ENCODE results near the gene CFAP161.
A peak's percentile ranks its signal among the peaks of the same experiment; 100 is the strongest.

The CFAP161 gene, protein sequence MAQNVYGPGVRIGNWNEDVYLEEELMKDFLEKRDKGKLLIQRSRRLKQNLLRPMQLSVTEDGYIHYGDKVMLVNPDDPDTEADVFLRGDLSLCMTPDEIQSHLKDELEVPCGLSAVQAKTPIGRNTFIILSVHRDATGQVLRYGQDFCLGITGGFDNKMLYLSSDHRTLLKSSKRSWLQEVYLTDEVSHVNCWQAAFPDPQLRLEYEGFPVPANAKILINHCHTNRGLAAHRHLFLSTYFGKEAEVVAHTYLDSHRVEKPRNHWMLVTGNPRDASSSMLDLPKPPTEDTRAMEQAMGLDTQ

GRCh38 chr15:81133782-81134461 lies at the start of gene CFAP161:
CFAP161 (plus strand) TSS chr15:81134270; CDS start chr15:81134330, 60 bp downstream.
- Histone ChIP-seq H3K4me1 (ENCODE audit: control insufficient read depth, insufficient read depth, low read length) (no peaks in the 10 kb centered on the region), H3K9ac (ENCODE audit: low read depth, low read length) (peak within 1 kb of the TSS; percentile 28), H3K4me3 (ENCODE audit: low read depth, low read length) (peak within 1 kb of the TSS; percentile 44), H3K9me3 (ENCODE audit: control insufficient read depth, insufficient read depth, low read length) (no peaks in the 10 kb centered on the region), H3K27me3 (ENCODE audit: control insufficient read depth, insufficient read depth, low read length) (peaks cover 25% of the 10 kb centered on the region), H3K36me3 (ENCODE audit: control insufficient read depth, insufficient read depth, low read length) (no peaks in the 10 kb centered on the region)

DNA sequence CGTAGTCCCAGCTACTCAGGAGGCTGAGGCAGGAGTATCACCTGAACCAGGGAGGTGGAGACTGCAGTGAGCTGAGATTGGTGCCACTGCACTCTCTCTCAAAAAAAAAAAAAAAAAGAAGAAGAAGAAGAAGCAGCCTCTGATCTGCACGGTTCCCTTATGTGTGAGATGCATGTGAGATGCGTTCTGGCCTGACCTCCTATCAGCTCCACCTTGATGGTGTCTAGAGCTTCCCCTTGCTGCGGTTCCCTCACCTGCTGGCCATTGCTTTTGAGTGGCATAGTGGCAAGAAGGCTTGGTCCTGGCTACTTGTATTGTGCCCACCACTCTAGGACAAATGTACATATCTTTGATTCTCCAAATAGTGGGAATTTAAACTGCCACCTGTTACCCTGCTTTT lies 49.4 kb upstream of the CFAP161 start:
- H3K9me3 ChIP-seq (ENCODE audit: control insufficient read depth, insufficient read depth, low read length) = no peaks in the 10 kb centered on the region

DNA sequence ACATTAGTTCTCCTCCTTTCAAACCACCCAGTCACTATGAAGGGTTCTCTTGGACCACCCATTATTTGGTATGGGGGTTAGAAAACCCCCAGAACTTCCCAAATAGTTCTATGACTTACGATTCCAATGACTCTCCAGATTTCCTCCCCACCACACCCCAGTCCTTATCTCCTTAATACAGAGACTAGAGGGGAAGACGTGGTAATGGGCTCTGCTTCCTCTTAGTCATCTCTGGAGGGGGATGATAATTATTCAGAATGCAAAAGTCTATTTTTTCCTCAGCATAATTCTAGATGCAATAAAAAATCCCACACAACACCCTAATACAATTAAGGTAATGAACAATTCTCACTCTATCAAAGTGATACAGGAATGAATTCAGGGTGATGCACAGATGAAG lies 48.9 kb upstream of the CFAP161 start:
- no peaks in the 10 kb centered on the region for H3K9me3 ChIP-seq (ENCODE audit: control insufficient read depth, insufficient read depth, low read length)
- H3K27me3 ChIP-seq (ENCODE audit: control insufficient read depth, insufficient read depth, low read length) = no peaks in the 10 kb centered on the region
- no peak overlapping the region for H3K9ac ChIP-seq (ENCODE audit: low read depth, low read length)
- H3K4me1 ChIP-seq (ENCODE audit: control insufficient read depth, insufficient read depth, low read length) = no peaks in the 10 kb centered on the region
- no peaks in the 10 kb centered on the region for H3K36me3 ChIP-seq (ENCODE audit: control insufficient read depth, insufficient read depth, low read length)
- no peak overlapping the region for H3K4me3 ChIP-seq (ENCODE audit: low read depth, low read length)

More for the DNA sequence above, 49.4 kb upstream of the CFAP161 start:
- H3K9ac ChIP-seq (ENCODE audit: low read depth, low read length) = no peak overlapping the region
- H3K27me3 ChIP-seq (ENCODE audit: control insufficient read depth, insufficient read depth, low read length) = no peaks in the 10 kb centered on the region
- no peaks in the 10 kb centered on the region for H3K36me3 ChIP-seq (ENCODE audit: control insufficient read depth, insufficient read depth, low read length)
- no peaks in the 10 kb centered on the region for H3K4me1 ChIP-seq (ENCODE audit: control insufficient read depth, insufficient read depth, low read length)
- H3K4me3 ChIP-seq (ENCODE audit: low read depth, low read length) = no peak overlapping the region

- Histone ChIP-seq H3K27me3 (ENCODE audit: control insufficient read depth, insufficient read depth, low read length) (no peaks in the 10 kb centered on the region), H3K4me1 (ENCODE audit: control insufficient read depth, insufficient read depth, low read length) (no peaks in the 10 kb centered on the region), H3K36me3 (ENCODE audit: control insufficient read depth, insufficient read depth, low read length) (no peaks in the 10 kb centered on the region), H3K9me3 (ENCODE audit: control insufficient read depth, insufficient read depth, low read length) (no peaks in the 10 kb centered on the region), H3K4me3 (ENCODE audit: low read depth, low read length) (no peak overlapping the region), H3K9ac (ENCODE audit: low read depth, low read length) (no peak overlapping the region)
Observed at GRCh38 chr15:81085898-81086297, 48.2 kb upstream of the CFAP161 start.

GRCh38 chr15:81087066-81087465 lies 47.0 kb upstream of the CFAP161 start:
- H3K4me3 ChIP-seq (ENCODE audit: low read depth, low read length) = no peak overlapping the region
- no peak overlapping the region for H3K9ac ChIP-seq (ENCODE audit: low read depth, low read length)
- H3K27me3 ChIP-seq (ENCODE audit: control insufficient read depth, insufficient read depth, low read length) = no peaks in the 10 kb centered on the region
- H3K9me3 ChIP-seq (ENCODE audit: control insufficient read depth, insufficient read depth, low read length) = no peaks in the 10 kb centered on the region
- H3K36me3 ChIP-seq (ENCODE audit: control insufficient read depth, insufficient read depth, low read length) = no peaks in the 10 kb centered on the region
- H3K4me1 ChIP-seq (ENCODE audit: control insufficient read depth, insufficient read depth, low read length) = no peaks in the 10 kb centered on the region

GRCh38 chr15:81087694-81088093 lies 46.4 kb upstream of the CFAP161 start:
- Histone ChIP-seq H3K4me1 (ENCODE audit: control insufficient read depth, insufficient read depth, low read length) (no peaks in the 10 kb centered on the region), H3K9ac (ENCODE audit: low read depth, low read length) (no peak overlapping the region), H3K27me3 (ENCODE audit: control insufficient read depth, insufficient read depth, low read length) (no peaks in the 10 kb centered on the region), H3K9me3 (ENCODE audit: control insufficient read depth, insufficient read depth, low read length) (no peaks in the 10 kb centered on the region), H3K4me3 (ENCODE audit: low read depth, low read length) (no peak overlapping the region), H3K36me3 (ENCODE audit: control insufficient read depth, insufficient read depth, low read length) (no peaks in the 10 kb centered on the region)

DNA sequence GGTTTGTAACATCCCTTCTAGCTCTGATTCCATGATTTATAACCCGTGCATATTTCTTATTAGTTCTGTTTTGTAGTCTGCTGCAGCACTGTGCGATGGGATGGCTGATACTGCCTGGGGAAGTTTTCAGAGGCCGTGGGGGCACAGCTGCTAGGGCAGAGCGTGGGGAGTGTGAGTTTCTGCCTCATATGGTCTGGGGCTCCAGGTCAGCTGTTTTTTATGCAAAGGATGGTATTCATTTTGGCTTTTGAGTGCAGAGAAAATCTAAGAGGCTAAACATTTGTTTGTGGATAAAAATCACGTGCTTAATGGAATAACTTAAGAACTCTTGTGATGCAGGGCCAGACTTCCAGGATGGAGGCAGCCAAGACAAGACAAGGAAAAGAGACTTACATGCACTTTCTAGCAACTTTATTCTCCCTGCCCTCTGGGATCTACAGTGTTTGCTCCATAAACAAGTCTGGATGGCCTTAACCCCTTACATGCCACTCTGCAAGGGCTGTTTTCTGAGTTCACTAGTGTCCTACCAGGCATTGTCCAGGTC lies 45.5 kb upstream of the CFAP161 start:
- Histone ChIP-seq H3K9ac (ENCODE audit: low read depth, low read length) (no peak overlapping the region), H3K4me3 (ENCODE audit: low read depth, low read length) (no peak overlapping the region), H3K27me3 (ENCODE audit: control insufficient read depth, insufficient read depth, low read length) (no peaks in the 10 kb centered on the region), H3K9me3 (ENCODE audit: control insufficient read depth, insufficient read depth, low read length) (no peaks in the 10 kb centered on the region), H3K36me3 (ENCODE audit: control insufficient read depth, insufficient read depth, low read length) (no peaks in the 10 kb centered on the region), H3K4me1 (ENCODE audit: control insufficient read depth, insufficient read depth, low read length) (no peaks in the 10 kb centered on the region)

DNA sequence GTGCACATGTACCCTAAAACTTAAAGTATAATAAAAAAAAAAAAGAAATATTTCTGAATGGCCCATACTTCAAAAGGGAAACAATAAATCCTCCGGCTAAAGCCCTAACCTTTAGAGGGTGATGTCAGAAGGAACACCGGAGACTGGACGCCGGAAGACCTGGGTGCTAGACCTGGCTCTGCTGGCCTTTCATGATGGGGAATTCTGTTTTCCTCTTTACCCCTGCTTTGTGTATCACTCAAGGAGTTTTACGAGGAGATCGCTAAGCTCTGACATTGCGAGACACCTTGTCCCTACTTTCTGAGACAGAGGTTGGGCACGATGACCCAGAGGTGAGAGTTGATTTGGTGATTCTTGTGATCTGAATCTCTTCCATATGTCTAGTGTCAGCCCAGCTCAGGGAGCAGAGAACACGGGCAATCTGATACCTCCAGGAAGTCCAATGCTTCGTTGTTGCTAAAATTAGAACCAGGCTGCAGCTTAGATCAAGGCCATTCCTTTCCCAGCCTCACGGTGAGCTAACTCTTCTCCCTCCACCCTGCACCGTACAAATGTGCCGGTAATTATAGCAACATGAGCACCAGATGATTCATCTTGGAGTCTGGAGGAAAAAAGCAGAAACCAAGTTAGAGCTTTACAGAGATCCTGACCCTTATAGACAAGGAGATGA lies 42.0 kb upstream of the CFAP161 start:
- no peaks in the 10 kb centered on the region for H3K9me3 ChIP-seq (ENCODE audit: control insufficient read depth, insufficient read depth, low read length)
- H3K4me3 ChIP-seq (ENCODE audit: low read depth, low read length) = no peak overlapping the region
- H3K9ac ChIP-seq (ENCODE audit: low read depth, low read length) = no peak overlapping the region

GRCh38 chr15:81092559-81092902 lies 41.5 kb upstream of the CFAP161 start:
- H3K9ac ChIP-seq (ENCODE audit: low read depth, low read length) = no peak overlapping the region
- no peaks in the 10 kb centered on the region for H3K36me3 ChIP-seq (ENCODE audit: control insufficient read depth, insufficient read depth, low read length)
- H3K9me3 ChIP-seq (ENCODE audit: control insufficient read depth, insufficient read depth, low read length) = no peaks in the 10 kb centered on the region
- H3K4me3 ChIP-seq (ENCODE audit: low read depth, low read length) = no peak overlapping the region
- no peaks in the 10 kb centered on the region for H3K27me3 ChIP-seq (ENCODE audit: control insufficient read depth, insufficient read depth, low read length)
- no peaks in the 10 kb centered on the region for H3K4me1 ChIP-seq (ENCODE audit: control insufficient read depth, insufficient read depth, low read length)

More for the DNA sequence above, 42.0 kb upstream of the CFAP161 start:
- Histone ChIP-seq H3K36me3 (ENCODE audit: control insufficient read depth, insufficient read depth, low read length) (no peaks in the 10 kb centered on the region), H3K4me1 (ENCODE audit: control insufficient read depth, insufficient read depth, low read length) (no peaks in the 10 kb centered on the region), H3K27me3 (ENCODE audit: control insufficient read depth, insufficient read depth, low read length) (no peaks in the 10 kb centered on the region)

DNA sequence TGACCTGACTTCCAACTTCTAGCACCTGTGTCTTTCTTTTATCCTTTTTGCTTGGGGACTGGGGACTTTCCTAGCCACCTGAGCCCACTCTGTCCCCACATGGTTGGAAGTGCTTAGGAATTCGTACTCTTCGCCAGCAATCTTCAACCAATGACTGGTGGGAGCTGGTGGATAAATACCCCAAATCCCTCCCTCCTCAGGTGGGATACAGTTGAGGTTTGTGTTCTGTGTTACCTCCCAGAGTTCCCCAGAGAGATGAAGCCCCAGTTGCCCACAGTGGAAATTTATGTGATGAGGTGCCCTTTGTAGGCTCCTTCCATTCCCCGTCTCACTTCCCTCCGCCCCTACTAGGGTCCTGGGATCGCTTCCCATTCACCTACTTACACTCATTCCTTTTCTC lies 40.1 kb upstream of the CFAP161 start:
- H3K27me3 ChIP-seq (ENCODE audit: control insufficient read depth, insufficient read depth, low read length) = no peaks in the 10 kb centered on the region
- H3K9me3 ChIP-seq (ENCODE audit: control insufficient read depth, insufficient read depth, low read length) = no peaks in the 10 kb centered on the region
- H3K36me3 ChIP-seq (ENCODE audit: control insufficient read depth, insufficient read depth, low read length) = no peaks in the 10 kb centered on the region
- H3K9ac ChIP-seq (ENCODE audit: low read depth, low read length) = no peak overlapping the region
- no peak overlapping the region for H3K4me3 ChIP-seq (ENCODE audit: low read depth, low read length)
- H3K4me1 ChIP-seq (ENCODE audit: control insufficient read depth, insufficient read depth, low read length) = no peaks in the 10 kb centered on the region

- Histone ChIP-seq H3K36me3 (ENCODE audit: control insufficient read depth, insufficient read depth, low read length) (no peaks in the 10 kb centered on the region), H3K4me1 (ENCODE audit: control insufficient read depth, insufficient read depth, low read length) (no peaks in the 10 kb centered on the region), H3K9ac (ENCODE audit: low read depth, low read length) (no peak overlapping the region), H3K27me3 (ENCODE audit: control insufficient read depth, insufficient read depth, low read length) (no peaks in the 10 kb centered on the region), H3K9me3 (ENCODE audit: control insufficient read depth, insufficient read depth, low read length) (no peaks in the 10 kb centered on the region), H3K4me3 (ENCODE audit: low read depth, low read length) (no peak overlapping the region)
Observed at GRCh38 chr15:81095690-81096365, 38.2 kb upstream of the CFAP161 start.

All from iPS-15b (cell line).